CD4-positive, alpha-beta T cell treated with Interleukin-2 at 100 ng/mL for 4 hours (primary cell): ENCODE measurements around the gene FBLN7.

Experiments
- DNase-seq: peaks from one replicate; pipeline ENCODE4 v3.0.0-alpha.2; 2020; ENCODE audit warnings: low spot score

Gene FBLN7

GRCh38 chr2:112157472-112157871 is 19.3 kb downstream of the FBLN7 start:
- no peak for DNase-seq

GRCh38 chr2:112159454-112159921 is 21.3 kb downstream of the FBLN7 start:
- no peak for DNase-seq

DNA sequence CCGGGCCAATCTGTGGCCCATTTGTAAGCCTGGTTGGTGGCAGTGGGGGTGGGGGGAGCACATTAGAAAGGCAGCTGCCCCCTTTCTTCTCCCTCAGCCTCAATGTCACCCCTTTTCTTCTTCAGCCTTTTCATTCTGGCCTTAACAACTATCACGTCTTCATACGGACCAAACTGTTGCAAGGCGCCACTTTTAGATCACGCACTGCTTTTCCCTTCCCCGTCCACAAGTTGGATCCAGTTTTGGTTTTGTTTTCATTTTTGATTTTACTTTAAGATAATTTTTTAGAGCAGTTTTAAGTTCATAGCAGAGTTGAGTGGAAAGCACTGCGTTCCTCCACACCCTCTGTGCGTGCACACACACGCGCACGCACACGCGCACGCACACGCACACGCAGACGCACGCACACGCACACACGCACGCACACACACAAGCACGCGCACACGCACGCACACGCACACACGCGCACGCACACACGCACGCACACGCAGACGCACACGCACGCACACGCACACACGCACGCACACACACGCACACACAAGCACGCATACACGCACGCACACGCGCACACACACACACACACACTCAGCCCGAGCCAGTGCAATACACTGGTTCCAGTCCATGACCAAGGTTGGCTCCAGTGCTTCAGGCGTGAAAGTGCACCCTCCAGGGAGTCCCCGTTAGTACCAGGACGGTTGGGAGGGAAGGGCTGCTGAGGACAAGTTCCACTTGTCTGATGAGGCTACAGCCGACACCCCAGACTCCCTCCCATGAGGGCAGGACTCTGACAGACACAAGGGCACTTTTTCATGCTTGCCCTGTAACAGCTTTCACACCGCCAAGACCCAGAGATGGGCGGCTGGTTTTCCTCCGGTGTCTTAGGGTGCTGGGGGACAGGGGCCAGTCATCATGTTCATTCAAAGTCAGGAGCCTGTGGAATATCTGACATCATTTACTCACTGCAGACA is 22.4 kb downstream of the FBLN7 start:
- no peak for DNase-seq

DNA sequence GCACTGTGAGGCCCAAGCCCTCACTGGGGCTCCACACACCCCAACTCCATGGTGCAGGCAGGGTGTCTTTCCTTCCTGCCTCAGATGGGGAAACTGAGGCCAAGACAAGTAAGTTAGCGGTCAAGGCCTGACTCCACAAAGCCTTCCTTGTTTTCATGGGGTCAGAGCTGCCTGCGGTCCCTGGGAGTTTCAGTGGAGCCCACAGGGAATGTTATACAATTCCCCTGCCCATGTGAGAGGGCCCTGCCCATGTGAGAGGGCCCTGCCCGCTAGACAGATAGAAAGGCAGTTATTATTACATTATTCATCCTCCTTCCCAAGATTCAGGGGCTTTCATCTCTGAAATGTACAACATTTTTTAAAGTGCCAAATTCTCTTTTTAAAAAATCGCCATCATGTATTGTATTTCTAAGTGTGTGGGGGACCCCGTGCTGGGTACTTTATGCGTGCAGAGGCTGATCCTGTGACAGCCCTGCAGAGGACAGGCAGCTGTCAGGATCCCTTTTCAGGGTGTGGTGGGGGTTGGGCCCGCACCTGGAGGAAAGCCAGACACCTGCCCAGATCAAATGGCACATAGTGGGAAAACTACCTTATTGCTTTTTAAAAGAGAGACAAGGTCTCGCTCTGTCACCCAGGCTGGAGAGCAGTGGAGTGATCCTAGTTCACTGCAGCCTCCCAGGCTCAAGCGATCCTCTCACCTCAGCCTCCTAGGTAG is 23.4 kb downstream of the FBLN7 start:
- no peak for DNase-seq

- DNase-seq, result no peak
These were observed 24.2 kb downstream of the FBLN7 start for GRCh38 chr2:112162341-112162740.

- no peak for DNase-seq
These were observed 24.8 kb downstream of the FBLN7 start for GRCh38 chr2:112162956-112163355.

GRCh38 chr2:112163541-112163981 is 25.4 kb downstream of the FBLN7 start:
- no peak for DNase-seq

GRCh38 chr2:112164876-112165275 is 26.7 kb downstream of the FBLN7 start:
- DNase-seq, result no peak

DNA sequence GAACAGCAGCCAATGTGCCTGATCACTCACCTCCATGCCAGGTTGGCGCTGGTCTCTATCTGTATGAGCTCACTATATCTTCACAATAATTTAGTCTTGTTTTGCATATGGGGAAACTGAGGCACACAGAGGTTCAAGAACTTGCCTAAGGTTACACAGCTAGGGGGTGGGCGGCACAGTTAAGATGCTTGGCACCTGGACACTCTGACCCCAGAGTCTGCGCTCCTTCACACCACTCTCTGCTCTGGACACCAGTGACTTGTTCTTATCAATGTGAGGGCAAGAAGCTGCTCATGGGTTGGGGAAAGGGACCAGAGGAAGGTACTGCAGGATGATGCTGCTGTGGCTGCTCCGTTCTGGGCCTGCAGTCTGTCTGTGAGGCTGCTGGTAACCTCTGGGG is 27.1 kb downstream of the FBLN7 start:
- DNase-seq, result no peak

DNA sequence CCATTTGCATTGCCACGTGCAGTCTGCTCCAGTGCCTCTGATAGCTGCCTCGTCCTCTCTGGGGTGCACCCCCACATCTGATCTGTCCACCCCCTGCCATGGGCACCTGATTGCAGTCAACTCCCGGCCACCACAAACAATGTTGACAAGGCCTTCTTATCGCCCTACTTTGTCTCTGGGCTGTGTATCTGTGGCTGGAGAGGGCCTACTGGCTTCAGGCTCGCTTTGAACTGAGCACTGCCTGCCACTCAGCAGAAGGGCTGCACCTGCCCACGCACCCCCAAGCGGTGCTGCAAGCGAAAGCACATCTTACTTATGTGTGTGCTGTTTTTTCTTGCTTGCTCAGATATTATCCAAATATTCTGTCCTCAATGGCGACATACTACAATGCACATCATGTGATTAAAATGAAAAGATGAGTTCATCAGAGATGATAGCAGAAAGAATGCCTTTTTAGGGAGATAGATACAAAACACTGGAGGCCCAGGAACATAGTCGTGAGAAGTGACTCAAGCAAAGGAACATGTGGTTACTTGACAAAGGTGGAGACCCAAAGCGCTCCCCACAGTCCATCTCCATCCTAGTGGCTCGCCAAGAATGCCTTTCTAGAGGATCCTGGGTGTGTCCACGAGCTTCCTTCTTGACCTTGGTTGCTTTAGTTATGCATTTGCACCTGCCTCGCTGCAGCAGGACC is 28.8 kb downstream of the FBLN7 start:
- no peak for DNase-seq

- no peak for DNase-seq
These were observed 30.4 kb downstream of the FBLN7 start for GRCh38 chr2:112168422-112169124.

GRCh38 chr2:112170495-112170894 is 32.3 kb downstream of the FBLN7 start:
- no peak for DNase-seq

- no peak for DNase-seq
These were observed 35.6 kb downstream of the FBLN7 start for GRCh38 chr2:112173646-112174319.

DNA sequence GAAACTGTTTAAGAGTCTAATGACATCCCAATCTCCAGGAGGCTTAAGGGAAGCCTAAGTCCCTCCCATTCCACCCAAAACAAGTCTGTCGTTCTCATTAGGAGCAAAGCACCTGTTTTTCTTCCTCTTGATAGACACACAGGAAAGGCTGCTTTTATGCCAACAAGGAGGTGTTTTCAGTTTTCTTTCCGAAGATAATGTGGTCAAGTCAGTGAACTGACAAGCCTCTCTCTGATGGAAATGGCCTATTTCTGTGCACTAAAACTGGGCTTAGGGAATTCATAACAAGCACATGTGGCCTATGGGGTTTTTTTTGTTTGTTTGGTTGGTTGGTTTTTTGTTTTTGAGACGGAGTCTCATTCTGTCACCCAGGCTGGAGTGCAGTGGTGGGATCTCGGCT is 36.2 kb downstream of the FBLN7 start:
- DNase-seq, result no peak

DNA sequence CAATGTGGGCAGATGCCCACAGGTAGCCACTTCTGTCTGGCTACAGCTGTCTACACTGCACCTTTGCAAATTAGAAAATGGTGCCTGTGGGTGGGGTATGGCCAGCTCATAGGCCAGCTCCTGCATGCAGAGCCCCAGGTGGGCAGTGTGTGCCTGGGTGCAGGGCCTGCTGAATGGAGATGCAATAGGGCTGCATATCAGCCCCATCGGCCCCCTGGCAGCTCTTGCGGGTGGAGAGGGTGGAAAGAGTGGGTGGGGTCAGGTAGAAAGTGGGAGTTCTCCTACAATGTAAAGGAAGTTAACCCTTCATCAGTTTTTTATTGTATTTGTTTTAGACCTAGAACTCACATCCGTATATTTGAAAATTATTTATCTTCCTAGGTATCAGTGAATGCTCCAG is 37.1 kb downstream of the FBLN7 start:
- no peak for DNase-seq

GRCh38 chr2:112175958-112176573 is 37.9 kb downstream of the FBLN7 start:
- DNase-seq, result no peak

DNA sequence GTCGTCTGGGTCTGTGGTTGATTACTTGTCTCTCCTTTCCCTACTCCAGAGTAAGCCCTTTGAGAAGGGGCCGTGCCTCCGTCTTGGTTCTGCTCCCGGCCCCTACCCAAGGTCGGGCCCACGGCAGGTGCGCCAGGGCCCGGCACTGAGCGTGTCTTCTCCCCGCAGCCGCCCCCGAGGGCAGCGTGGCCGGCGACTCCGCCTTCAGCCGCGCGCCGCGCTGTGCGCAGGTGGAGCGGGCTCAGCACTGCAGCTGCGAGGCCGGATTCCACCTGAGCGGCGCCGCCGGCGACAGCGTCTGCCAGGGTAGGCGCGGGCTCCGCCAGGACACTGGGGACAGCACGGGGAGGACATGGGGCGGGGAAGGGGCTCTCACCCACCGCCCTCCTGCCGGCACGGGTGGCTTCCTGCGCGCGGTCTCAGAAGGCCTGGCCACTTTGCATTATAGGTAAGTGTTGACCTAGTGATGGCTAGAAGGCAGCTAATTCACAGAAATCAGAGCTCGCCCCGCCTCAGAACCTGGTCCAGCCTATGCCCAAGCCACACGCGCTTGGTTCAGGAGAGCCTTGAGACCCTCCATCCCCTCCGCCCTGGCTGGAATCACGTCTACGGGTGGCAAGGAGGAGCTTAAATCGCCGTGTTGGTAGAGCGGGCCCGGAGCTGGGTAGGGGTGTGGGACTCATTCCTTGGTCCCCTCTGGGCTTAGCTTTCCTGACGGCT is 43.5 kb downstream of the FBLN7 start:
- DNase-seq, result peak; percentile 69

DNA sequence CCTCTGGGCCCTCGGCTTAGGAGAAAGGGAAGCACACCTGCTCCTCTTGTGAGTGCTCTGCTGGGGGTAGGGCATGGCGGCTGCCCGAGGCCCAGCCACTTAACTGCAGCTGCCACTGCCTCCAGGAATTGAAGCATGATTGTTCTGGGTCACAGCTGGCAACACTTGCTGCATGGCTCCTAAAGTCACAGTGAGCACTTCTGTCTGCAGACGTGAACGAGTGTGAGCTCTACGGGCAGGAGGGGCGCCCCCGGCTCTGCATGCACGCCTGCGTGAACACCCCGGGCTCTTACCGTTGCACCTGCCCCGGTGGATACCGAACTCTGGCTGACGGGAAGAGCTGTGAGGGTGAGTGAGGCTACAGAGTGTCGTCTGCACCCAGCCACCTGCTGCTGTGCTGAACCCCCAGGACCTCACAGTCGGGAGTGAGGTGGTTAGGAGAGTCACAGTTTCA is 44.4 kb downstream of the FBLN7 start:
- peak; percentile 59 for DNase-seq

DNA sequence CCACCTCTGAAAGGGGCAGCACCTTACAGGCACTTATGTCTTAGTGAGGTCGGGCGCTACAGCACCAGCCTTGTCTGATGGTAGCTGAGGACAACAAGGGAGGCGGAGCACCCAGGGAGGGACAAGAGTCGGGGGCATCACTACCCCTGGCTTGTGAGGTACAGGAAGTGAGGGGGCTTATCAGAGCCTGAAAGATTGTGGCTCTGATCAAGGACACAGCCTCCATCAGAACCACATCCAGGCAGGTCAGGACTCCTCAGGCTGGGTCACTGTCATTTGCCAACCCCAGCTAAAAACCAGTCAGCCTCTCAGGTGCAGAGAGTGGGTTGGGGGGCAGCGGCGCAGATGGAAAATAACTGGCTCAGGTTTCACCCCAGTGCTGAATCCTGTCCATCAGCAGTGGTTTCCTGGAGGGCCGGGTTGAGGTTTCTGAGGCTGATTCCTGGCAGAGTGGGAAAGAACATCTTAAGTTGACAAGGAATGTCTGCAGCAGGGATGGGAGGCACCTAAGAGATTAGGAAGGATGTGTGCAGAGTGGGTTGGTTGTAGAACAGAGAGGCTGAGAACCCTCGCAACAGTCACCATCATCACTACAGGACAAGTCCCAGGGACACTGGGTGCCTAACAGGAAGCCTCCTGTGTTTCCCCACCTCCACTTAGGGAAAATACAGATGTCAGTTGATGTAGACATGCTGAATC is 45.3 kb downstream of the FBLN7 start:
- no peak for DNase-seq
